KMS-11 (cell line): ENCODE measurements around the gene DPH6.

Experiments
- H2AFZ ChIP-seq: fragments of 200-600 bp; sonication (generic); 2 replicates; pipeline ENCODE4 v1.6.1; 2016; ENCODE audit warnings: antibody characterized with exemption, mixed run types, low read depth
- H3K27ac ChIP-seq: fragments of 200-600 bp; sonication (generic); 2 replicates; pipeline ENCODE4 v1.6.1; 2016; ENCODE audit warnings: mild to moderate bottlenecking, mixed run types
- H3K27me3 ChIP-seq: fragments of 200-600 bp; sonication (generic); 2 replicates; pipeline ENCODE4 v1.6.1; 2017; ENCODE audit warnings: mild to moderate bottlenecking, low read depth, mixed run types, moderate library complexity; ENCODE audit not compliant: insufficient read depth
- H3K36me3 ChIP-seq: fragments of 200-600 bp; sonication (generic); 2 replicates; pipeline ENCODE4 v1.6.1; 2017; ENCODE audit warnings: mild to moderate bottlenecking, mixed run types; ENCODE audit not compliant: insufficient read depth
- H3K4me1 ChIP-seq: fragments of 200-600 bp; sonication (generic); 2 replicates; pipeline ENCODE4 v1.6.1; 2016; ENCODE audit warnings: mild to moderate bottlenecking, low read depth, mixed run types; ENCODE audit not compliant: poor library complexity, severe bottlenecking
- H3K4me2 ChIP-seq: fragments of 200-600 bp; sonication (generic); 2 replicates; pipeline ENCODE4 v1.7.0; 2016; ENCODE audit warnings: mild to moderate bottlenecking, mixed run types
- H3K4me3 ChIP-seq: fragments of 200-600 bp; sonication (generic); IDR thresholded peaks from 2 replicates; pipeline ENCODE4 v1.6.1; 2017; ENCODE audit warnings: low read depth, low read length, mixed read lengths; ENCODE audit not compliant: insufficient read depth
- H3K79me2 ChIP-seq: fragments of 200-600 bp; sonication (generic); 2 replicates; pipeline ENCODE4 v1.6.1; 2016; ENCODE audit warnings: low read depth, mixed run types; ENCODE audit not compliant: insufficient read depth
- H3K9ac ChIP-seq: fragments of 200-600 bp; sonication (generic); 2 replicates; pipeline ENCODE4 v1.6.1; 2016; ENCODE audit warnings: mild to moderate bottlenecking, mixed run types
- H4K20me1 ChIP-seq: fragments of 200-600 bp; sonication (generic); 2 replicates; pipeline ENCODE4 v1.6.1; 2016; ENCODE audit warnings: mild to moderate bottlenecking, mixed run types; ENCODE audit not compliant: insufficient read depth
- CTCF ChIP-seq: fragments of 200-600 bp; sonication (generic); conservative IDR thresholded peaks from 2 replicates; pipeline ENCODE4 v1.6.1; 2017; ENCODE audit warnings: low read depth, mild to moderate bottlenecking, antibody characterized with exemption, low read length, moderate library complexity, mixed read lengths

The DPH6 gene

GRCh38 chr15:35562641-35563040, 16.7 kb upstream of the DPH6 start:
- Histone ChIP-seq H3K79me2 (no peaks in the 10 kb centered on the region), H3K27ac (no peak overlapping the region), H3K9ac (no peak overlapping the region), H3K27me3 (no peaks in the 10 kb centered on the region), H3K4me2 (no peak overlapping the region), H3K4me1 (no peaks in the 10 kb centered on the region), H2AFZ (no peak overlapping the region), H3K36me3 (no peaks in the 10 kb centered on the region), H4K20me1 (no peaks in the 10 kb centered on the region), H3K4me3 (no peak overlapping the region)
- no peak for TF ChIP-seq CTCF

GRCh38 chr15:35561308-35561707, 15.3 kb upstream of the DPH6 start:
- H3K4me3 ChIP-seq: no peak overlapping the region
- no peaks in the 10 kb centered on the region for H3K4me1 ChIP-seq
- no peak overlapping the region for H3K4me2 ChIP-seq
- H3K9ac ChIP-seq: no peak overlapping the region
- H3K27ac ChIP-seq: no peak overlapping the region
- H2AFZ ChIP-seq: no peak overlapping the region
- no peaks in the 10 kb centered on the region for H3K79me2 ChIP-seq
- no peaks in the 10 kb centered on the region for H3K27me3 ChIP-seq
- TF ChIP-seq CTCF: no peak
- H3K36me3 ChIP-seq: no peaks in the 10 kb centered on the region
- H4K20me1 ChIP-seq: no peaks in the 10 kb centered on the region

- Histone ChIP-seq H3K4me3 (no peak overlapping the region), H4K20me1 (no peaks in the 10 kb centered on the region), H3K27me3 (no peaks in the 10 kb centered on the region), H3K27ac (no peak overlapping the region), H3K79me2 (no peaks in the 10 kb centered on the region), H3K4me2 (no peak overlapping the region), H2AFZ (no peak overlapping the region), H3K36me3 (no peaks in the 10 kb centered on the region), H3K9ac (no peak overlapping the region), H3K4me1 (no peaks in the 10 kb centered on the region)
- no peak for TF ChIP-seq CTCF
These were observed 14.9 kb upstream of the DPH6 start for GRCh38 chr15:35560870-35561269.

GRCh38 chr15:35560258-35560657, 14.3 kb upstream of the DPH6 start:
- Histone ChIP-seq H3K27ac (no peak overlapping the region), H4K20me1 (no peaks in the 10 kb centered on the region), H2AFZ (no peak overlapping the region), H3K4me3 (no peak overlapping the region), H3K4me2 (no peak overlapping the region), H3K9ac (no peak overlapping the region), H3K79me2 (no peaks in the 10 kb centered on the region), H3K27me3 (no peaks in the 10 kb centered on the region), H3K36me3 (no peaks in the 10 kb centered on the region), H3K4me1 (no peaks in the 10 kb centered on the region)
- no peak for TF ChIP-seq CTCF

- no peak overlapping the region for H3K9ac ChIP-seq
- no peak overlapping the region for H3K4me3 ChIP-seq
- no peaks in the 10 kb centered on the region for H4K20me1 ChIP-seq
- H3K27me3 ChIP-seq: no peaks in the 10 kb centered on the region
- no peak for TF ChIP-seq CTCF
- no peak overlapping the region for H2AFZ ChIP-seq
- H3K27ac ChIP-seq: no peak overlapping the region
- no peak overlapping the region for H3K4me2 ChIP-seq
- H3K79me2 ChIP-seq: no peaks in the 10 kb centered on the region
- no peaks in the 10 kb centered on the region for H3K4me1 ChIP-seq
- no peaks in the 10 kb centered on the region for H3K36me3 ChIP-seq
These were observed 13.7 kb upstream of the DPH6 start for GRCh38 chr15:35559683-35560082.
